GM10266 (cell line): ENCODE results near the gene VWA3B.

Experiments used
- DNase-seq: peaks from one replicate; pipeline ENCODE4 v3.0.0; 2012; ENCODE audit errors: extremely low spot score
- TF ChIP-seq, protein P1 (sequence below): IDR thresholded peaks from 2 replicates; pipeline ENCODE4 v1.5.1; 2012; ENCODE audit warnings: mild to moderate bottlenecking, low read depth; ENCODE audit not compliant: control insufficient read depth, insufficient read depth; ENCODE audit errors: missing control alignments

VWA3B gene

DNA sequence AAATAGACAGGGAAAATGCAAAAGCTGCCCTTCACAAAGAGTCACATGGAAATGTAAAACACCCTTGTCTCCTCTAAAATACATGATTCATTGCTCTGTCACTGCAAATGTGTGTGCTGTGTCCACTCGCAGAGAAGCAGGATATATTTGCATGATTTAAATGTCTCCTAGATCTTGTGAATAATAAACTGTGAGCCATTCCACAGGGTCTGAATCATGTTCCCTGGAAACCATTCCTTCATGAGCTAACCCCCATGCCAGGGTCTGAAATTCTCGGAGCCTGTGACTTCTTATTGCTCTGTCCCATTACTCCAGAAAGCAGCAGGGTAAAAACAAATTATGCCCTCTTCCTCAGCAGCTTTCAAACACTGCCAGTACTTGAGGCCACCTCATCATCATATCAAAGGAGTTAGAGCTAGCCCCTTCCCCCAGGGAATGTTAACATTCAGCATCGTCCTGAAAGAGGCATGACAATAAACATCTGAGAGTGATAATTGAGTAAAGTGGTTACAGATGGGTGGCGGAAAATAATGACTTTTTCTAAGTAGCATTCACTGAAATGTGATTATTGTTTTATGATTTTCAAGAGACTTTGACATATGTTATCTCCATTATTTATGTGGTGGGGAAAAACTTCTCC lies 247.6 kb downstream of the VWA3B start:
- DNase-seq: no peak

DNA sequence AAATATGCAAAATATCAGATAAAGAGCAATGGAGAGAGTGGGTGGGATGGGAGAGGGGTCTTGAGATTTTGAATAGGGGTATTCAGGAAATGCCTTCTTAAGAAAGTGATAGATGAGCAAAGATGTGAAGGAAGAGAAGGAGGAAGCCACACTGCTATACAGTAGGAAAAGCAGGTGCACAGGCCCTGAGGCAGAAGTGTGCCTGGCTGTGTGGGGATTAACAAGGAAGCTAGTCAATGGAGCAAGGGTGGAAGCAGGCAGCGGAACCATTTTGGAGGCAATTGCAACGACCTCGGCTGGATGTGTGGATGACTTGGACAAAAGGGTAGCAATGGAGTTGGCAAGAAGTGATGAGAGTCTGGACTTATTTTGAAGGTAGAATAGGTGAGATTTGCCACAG lies 248.3 kb downstream of the VWA3B start:
- TF ChIP-seq, protein P1, sequence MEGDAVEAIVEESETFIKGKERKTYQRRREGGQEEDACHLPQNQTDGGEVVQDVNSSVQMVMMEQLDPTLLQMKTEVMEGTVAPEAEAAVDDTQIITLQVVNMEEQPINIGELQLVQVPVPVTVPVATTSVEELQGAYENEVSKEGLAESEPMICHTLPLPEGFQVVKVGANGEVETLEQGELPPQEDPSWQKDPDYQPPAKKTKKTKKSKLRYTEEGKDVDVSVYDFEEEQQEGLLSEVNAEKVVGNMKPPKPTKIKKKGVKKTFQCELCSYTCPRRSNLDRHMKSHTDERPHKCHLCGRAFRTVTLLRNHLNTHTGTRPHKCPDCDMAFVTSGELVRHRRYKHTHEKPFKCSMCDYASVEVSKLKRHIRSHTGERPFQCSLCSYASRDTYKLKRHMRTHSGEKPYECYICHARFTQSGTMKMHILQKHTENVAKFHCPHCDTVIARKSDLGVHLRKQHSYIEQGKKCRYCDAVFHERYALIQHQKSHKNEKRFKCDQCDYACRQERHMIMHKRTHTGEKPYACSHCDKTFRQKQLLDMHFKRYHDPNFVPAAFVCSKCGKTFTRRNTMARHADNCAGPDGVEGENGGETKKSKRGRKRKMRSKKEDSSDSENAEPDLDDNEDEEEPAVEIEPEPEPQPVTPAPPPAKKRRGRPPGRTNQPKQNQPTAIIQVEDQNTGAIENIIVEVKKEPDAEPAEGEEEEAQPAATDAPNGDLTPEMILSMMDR: no peak
- DNase-seq: no peak

More for the DNA sequence above, 247.6 kb downstream of the VWA3B start:
- TF ChIP-seq, protein P1: no peak

DNA sequence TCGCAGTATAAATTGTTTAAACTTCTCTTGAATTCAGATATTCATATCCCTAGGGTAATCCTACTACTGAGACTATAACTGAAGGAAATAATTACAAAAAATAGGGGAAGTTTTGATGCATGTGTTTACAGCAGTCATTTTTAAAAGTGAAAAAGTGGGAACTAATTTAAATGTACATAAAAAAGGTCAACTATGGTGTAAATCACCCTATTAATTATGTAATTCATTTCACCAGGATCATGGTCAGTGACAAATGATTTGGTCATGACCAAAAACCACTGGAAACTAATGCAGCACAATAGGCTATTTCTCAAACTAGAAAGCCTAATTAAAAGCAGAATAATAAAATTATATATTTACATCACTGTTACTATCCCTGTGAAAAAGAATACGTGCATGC lies 254.3 kb downstream of the VWA3B start:
- DNase-seq: no peak
- TF ChIP-seq, protein P1: no peak

DNA sequence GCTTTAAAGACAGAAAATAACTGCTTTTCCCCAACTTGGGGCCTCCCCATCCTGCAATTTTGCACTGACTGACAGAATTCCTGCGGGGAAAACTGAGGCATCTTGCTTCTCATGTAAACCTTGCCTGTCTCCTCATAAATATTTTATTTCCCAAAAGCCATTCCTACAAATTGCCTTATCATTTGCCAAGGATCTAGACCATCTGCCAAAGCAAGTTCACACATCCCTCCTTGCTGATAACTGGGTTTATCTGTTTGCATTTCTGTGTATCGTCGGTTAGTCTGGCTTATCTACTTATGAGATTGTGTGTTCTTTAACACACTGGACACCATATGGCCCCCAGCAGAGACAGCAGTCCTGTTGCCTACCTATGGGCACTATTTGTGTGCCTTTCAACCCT lies 256.3 kb downstream of the VWA3B start:
- TF ChIP-seq, protein P1: no peak
- DNase-seq: no peak

DNA sequence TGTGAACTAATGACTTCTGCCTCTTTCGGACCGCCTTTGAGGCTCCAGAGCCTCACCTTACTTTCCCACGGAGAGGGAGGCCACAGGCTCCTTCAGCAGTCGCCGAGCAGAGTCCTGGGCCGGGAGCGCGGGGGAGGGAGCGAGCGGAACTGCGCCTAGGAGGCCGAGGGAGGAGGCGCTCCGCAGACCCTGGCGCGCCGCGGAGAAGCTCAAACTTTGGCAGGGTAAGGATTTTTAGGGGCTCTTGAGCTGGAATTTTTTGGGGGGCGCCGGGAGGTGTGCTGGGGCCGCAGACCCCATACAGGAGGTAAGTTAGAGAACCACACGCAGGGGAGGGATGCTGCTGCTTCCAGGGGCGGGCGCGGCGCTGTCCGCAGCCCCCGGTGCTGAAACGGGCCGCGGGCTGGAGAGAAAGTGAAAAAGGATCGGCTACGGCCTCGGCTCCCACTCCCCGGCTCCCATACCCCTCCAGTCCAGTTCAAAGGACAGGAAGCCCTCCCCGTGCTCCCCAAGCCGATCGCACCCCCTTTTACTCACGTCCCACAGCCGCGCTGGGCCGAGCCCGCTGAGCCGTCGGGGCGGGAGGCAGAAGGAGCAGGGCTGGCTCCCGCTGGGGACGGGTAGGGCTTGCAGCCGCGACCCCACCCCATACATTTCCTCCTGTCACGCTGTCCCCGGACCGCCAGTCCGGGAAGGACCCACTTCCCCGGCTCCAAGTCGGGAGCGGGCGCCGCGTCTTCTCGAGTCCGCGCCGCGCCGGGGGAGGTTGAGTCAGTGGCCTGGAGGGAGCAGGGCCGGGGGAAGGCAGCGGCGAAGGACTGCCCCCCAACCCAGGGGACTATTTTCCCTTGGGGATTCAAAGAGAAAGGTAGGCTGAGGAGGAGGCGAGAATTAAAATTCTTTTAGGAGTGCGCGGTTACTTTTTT lies 259.6 kb downstream of the VWA3B start, which contains the start of gene CNGA3:
Gene CNGA3, plus strand, starts transcription at position 146 of the 926 bp plus-strand sequence. CDS start 23,520 bp downstream, outside the sequence.
- TF ChIP-seq, protein P1: no peak
- DNase-seq: no peak

DNA sequence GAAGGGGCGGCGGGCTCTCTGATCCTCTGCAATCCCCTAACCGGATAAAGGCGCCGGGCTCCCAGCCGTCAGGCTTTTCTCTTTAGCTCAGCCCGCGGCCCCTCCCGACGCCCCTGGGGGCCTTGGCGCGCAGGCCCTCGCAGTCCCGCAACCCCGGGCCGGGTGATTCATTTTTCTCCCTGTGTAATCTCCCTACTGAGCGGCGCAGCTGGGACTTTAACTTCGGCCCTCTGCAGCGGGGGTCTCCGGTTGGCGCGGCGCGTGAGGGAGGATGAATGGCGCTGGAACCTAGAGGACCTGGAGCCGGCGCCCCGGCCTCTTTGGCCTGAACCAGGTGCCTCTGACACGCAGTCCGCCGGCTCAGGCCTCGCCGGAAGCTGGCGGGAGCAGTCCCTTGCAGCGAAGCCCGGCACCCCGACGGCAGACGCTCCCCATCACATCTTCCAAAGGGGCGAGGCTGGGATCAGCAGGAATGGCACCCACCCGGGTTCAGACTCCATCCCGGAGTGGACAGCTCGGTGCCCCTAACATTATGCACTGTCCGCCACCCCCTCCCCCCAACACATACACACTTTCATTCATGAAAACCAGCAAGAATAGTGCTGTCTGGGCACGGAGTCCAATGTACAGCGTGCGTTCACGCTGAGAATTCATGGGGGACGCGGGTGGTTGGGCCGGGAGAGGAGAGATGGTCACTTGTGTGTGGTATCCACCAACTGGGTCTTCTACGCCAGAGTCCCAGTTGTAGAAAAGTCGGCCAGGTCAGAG lies 260.5 kb downstream of the VWA3B start:
- no peak for DNase-seq
- TF ChIP-seq, protein P1: no peak
